Measurements from ENCODE around the gene MACROD2. TPM values are rescaled to one million over a fixed set of nuclear protein-coding genes. Genes with fewer than 3 reads are reported as not detected.

Gene MACROD2
- total RNA-seq, 1 donor from 2014 or later = 0.40 TPM

- no peak for DNase-seq (ENCODE audit: low read depth in 2 of 2)
These were observed 1206.3 kb downstream of the MACROD2 start for GRCh38 chr20:15201602-15202001.

GRCh38 chr20:15204234-15204633 lies 1208.9 kb downstream of the MACROD2 start:
- DNase-seq (ENCODE audit: low read depth in 2 of 2) = no peak

- no peak for DNase-seq (ENCODE audit: low read depth in 2 of 2)
These were observed 1209.7 kb downstream of the MACROD2 start for GRCh38 chr20:15205028-15205427.

- no peak for DNase-seq (ENCODE audit: low read depth in 2 of 2)
These were observed 1210.4 kb downstream of the MACROD2 start for GRCh38 chr20:15205719-15206118.

GRCh38 chr20:15209537-15209936 lies 1214.2 kb downstream of the MACROD2 start:
- no peak for DNase-seq (ENCODE audit: low read depth in 2 of 2)

- no peak for DNase-seq (ENCODE audit: low read depth in 2 of 2)
These were observed 1218.7 kb downstream of the MACROD2 start for GRCh38 chr20:15214051-15214450.

GRCh38 chr20:15220009-15220656 lies 1224.8 kb downstream of the MACROD2 start:
- peak in 1 of 2 donors; percentile 41 for DNase-seq (ENCODE audit: low read depth in 2 of 2)

- DNase-seq (ENCODE audit: low read depth in 2 of 2) = peak in 1 of 2 donors; percentile 86
These were observed 1225.7 kb downstream of the MACROD2 start for GRCh38 chr20:15220778-15221565.

- no peak for DNase-seq (ENCODE audit: low read depth in 2 of 2)
These were observed 1227.4 kb downstream of the MACROD2 start for GRCh38 chr20:15222502-15223330.

GRCh38 chr20:15224199-15224598 lies 1228.9 kb downstream of the MACROD2 start:
- DNase-seq (ENCODE audit: low read depth in 2 of 2) = no peak

GRCh38 chr20:15227102-15227501 lies 1231.8 kb downstream of the MACROD2 start:
- no peak for DNase-seq (ENCODE audit: low read depth in 2 of 2)

- no peak for DNase-seq (ENCODE audit: low read depth in 2 of 2)
These were observed 1236.9 kb downstream of the MACROD2 start for GRCh38 chr20:15232243-15232642.

GRCh38 chr20:15235471-15236198 lies 1240.3 kb downstream of the MACROD2 start:
- no peak for DNase-seq (ENCODE audit: low read depth in 2 of 2)

- peak in 1 of 2 donors; percentile 83 for DNase-seq (ENCODE audit: low read depth in 2 of 2)
These were observed 1241.5 kb downstream of the MACROD2 start for GRCh38 chr20:15236812-15237211.

- no peak for DNase-seq (ENCODE audit: low read depth in 2 of 2)
These were observed 1244.4 kb downstream of the MACROD2 start for GRCh38 chr20:15239542-15240206.

- DNase-seq (ENCODE audit: low read depth in 2 of 2) = no peak
These were observed 1245.5 kb downstream of the MACROD2 start for GRCh38 chr20:15240801-15241200.

- no peak for DNase-seq (ENCODE audit: low read depth in 2 of 2)
These were observed 1246.4 kb downstream of the MACROD2 start for GRCh38 chr20:15241681-15242080.

- DNase-seq (ENCODE audit: low read depth in 2 of 2) = no peak
These were observed 1247.5 kb downstream of the MACROD2 start for GRCh38 chr20:15242773-15243172.

- DNase-seq (ENCODE audit: low read depth in 2 of 2) = no peak
These were observed 1250.6 kb downstream of the MACROD2 start for GRCh38 chr20:15245896-15246295.

- no peak for DNase-seq (ENCODE audit: low read depth in 2 of 2)
These were observed 1253.5 kb downstream of the MACROD2 start for GRCh38 chr20:15248618-15249395.

Data from lung microvascular endothelial cell (primary cell).